H9 (cell line): ENCODE results near the gene ARPC4. TPM values are rescaled to one million over a fixed set of nuclear protein-coding genes. Genes with fewer than 3 reads are reported as not detected.

ENCODE experiments used
- DNase-seq: peaks from one replicate; pipeline ENCODE4 v3.0.0-alpha.2; 2017
- H2AFZ ChIP-seq: one replicate; pipeline ENCODE4 v1.6.1; 2013; ENCODE audit warnings: mild to moderate bottlenecking, low read length, control low read depth, moderate library complexity
- H2AK5ac ChIP-seq: 2 replicates; pipeline ENCODE4 v1.6.1; 2013; ENCODE audit warnings: low read length, control low read depth, mixed read lengths; ENCODE audit not compliant: insufficient read length
- H2BK120ac ChIP-seq: one replicate; pipeline ENCODE4 v1.6.1; 2013; ENCODE audit warnings: low read depth, mild to moderate bottlenecking, low read length, control low read depth, inconsistent platforms; ENCODE audit not compliant: poor library complexity, severe bottlenecking
- H2BK12ac ChIP-seq: 2 replicates; pipeline ENCODE4 v1.6.1; 2013; ENCODE audit warnings: low read length, control low read depth, mixed read lengths, low read depth; ENCODE audit not compliant: insufficient read length
- H2BK15ac ChIP-seq: 2 replicates; pipeline ENCODE4 v1.6.1; 2013; ENCODE audit warnings: low read depth, low read length, control low read depth
- H2BK20ac ChIP-seq: one replicate; pipeline ENCODE4 v1.6.1; 2013; ENCODE audit warnings: low read depth, mild to moderate bottlenecking, low read length, control low read depth, inconsistent platforms; ENCODE audit not compliant: poor library complexity, severe bottlenecking
- H2BK5ac ChIP-seq: 2 replicates; pipeline ENCODE4 v1.6.1; 2013; ENCODE audit warnings: low read length, control low read depth, mixed read lengths; ENCODE audit not compliant: insufficient read length
- H3K14ac ChIP-seq: 2 replicates; pipeline ENCODE4 v1.6.1; 2013; ENCODE audit warnings: low read length, control low read depth; ENCODE audit not compliant: insufficient read depth
- H3K18ac ChIP-seq: 2 replicates; pipeline ENCODE4 v1.6.1; 2013; ENCODE audit warnings: low read depth, mild to moderate bottlenecking, mixed read lengths, low read length, control low read depth; ENCODE audit not compliant: insufficient read length
- H3K23ac ChIP-seq: 2 replicates; pipeline ENCODE4 v1.6.1; 2013; ENCODE audit warnings: low read length, control low read depth, mixed read lengths, low read depth; ENCODE audit not compliant: insufficient read length
- H3K23me2 ChIP-seq: 2 replicates; pipeline ENCODE4 v1.6.1; 2013; ENCODE audit warnings: low read depth, mild to moderate bottlenecking, mixed read lengths, low read length, control low read depth; ENCODE audit not compliant: insufficient read length, poor library complexity, severe bottlenecking
- H3K27ac ChIP-seq: 2 replicates; pipeline ENCODE4 v1.5.1; 2013; ENCODE audit warnings: low read length, control low read depth, mixed read lengths, low read depth; ENCODE audit not compliant: insufficient read length
- H3K27me3 ChIP-seq: 2 replicates; pipeline ENCODE4 v1.6.1; 2013; ENCODE audit warnings: low read length, control low read depth, inconsistent platforms; ENCODE audit not compliant: insufficient read depth
- H3K4ac ChIP-seq: 2 replicates; pipeline ENCODE4 v1.6.1; 2013; ENCODE audit warnings: low read depth, mild to moderate bottlenecking, control low read depth, inconsistent platforms, low read length, moderate library complexity
- H3K4me1 ChIP-seq: 2 replicates; pipeline ENCODE4 v1.6.1; 2013; ENCODE audit warnings: low read length, control low read depth, inconsistent platforms; ENCODE audit not compliant: insufficient read depth
- H3K4me2 ChIP-seq: 2 replicates; pipeline ENCODE4 v1.6.1; 2013; ENCODE audit warnings: low read length, control low read depth, mixed read lengths; ENCODE audit not compliant: insufficient read length, insufficient read depth
- H3K56ac ChIP-seq: 2 replicates; pipeline ENCODE4 v1.6.1; 2013; ENCODE audit warnings: low read depth, mild to moderate bottlenecking, mixed read lengths, low read length, control low read depth; ENCODE audit not compliant: insufficient read length
- H3K79me1 ChIP-seq: 2 replicates; pipeline ENCODE4 v1.6.1; 2013; ENCODE audit warnings: low read depth, mild to moderate bottlenecking, moderate library complexity, low read length, control low read depth, inconsistent platforms; ENCODE audit not compliant: insufficient read depth, poor library complexity, severe bottlenecking
- H3K79me2 ChIP-seq: 2 replicates; pipeline ENCODE4 v1.6.1; 2013; ENCODE audit warnings: low read length, control low read depth, inconsistent platforms; ENCODE audit not compliant: insufficient read depth
- H3K9ac ChIP-seq: 2 replicates; pipeline ENCODE4 v1.6.1; 2013; ENCODE audit warnings: low read length, control low read depth, mixed read lengths; ENCODE audit not compliant: insufficient read length; ENCODE audit errors: extremely low read depth
- H3K9me3 ChIP-seq: one replicate; pipeline ENCODE4 v1.6.1; 2013; ENCODE audit warnings: low read depth, low read length, inconsistent platforms; ENCODE audit not compliant: control insufficient read depth
- H3T11ph ChIP-seq: one replicate; pipeline ENCODE4 v1.6.1; 2013; ENCODE audit warnings: mild to moderate bottlenecking, low read length, control low read depth, inconsistent platforms
- H4K20me1 ChIP-seq: one replicate; pipeline ENCODE4 v1.6.1; 2013; ENCODE audit not compliant: control insufficient read depth, insufficient read length, insufficient read depth
- H4K5ac ChIP-seq: 2 replicates; pipeline ENCODE4 v1.6.1; 2013; ENCODE audit warnings: low read depth, mild to moderate bottlenecking, mixed read lengths, low read length, control low read depth; ENCODE audit not compliant: insufficient read length
- H4K8ac ChIP-seq: replicated peaks from 2 replicates; pipeline ENCODE4 v1.6.1; 2013; ENCODE audit warnings: low read length, control low read depth, mixed read lengths, low read depth; ENCODE audit not compliant: insufficient read length
- H4K91ac ChIP-seq: 2 replicates; pipeline ENCODE4 v1.6.1; 2013; ENCODE audit warnings: low read depth, mild to moderate bottlenecking, moderate library complexity, mixed read lengths, low read length, control low read depth; ENCODE audit not compliant: insufficient read length
- H3K27ac Mint-ChIP-seq, 3 experiments: 2 replicates in 2 of 3; 3 replicates in 1 of 3; pipeline ENCODE4 v1.8.0; 2020 to 2021; ENCODE audit warnings: mixed read lengths in 3 of 3, mild to moderate bottlenecking in 1 of 3, moderate library complexity in 1 of 3
- H3K27me3 Mint-ChIP-seq: 2 replicates; pipeline ENCODE4 v1.8.0; 2021; ENCODE audit warnings: low read depth, mild to moderate bottlenecking, moderate library complexity, mixed read lengths
- H3K36me3 Mint-ChIP-seq, 3 experiments: 2 replicates in 2 of 3; 3 replicates in 1 of 3; pipeline ENCODE4 v1.8.0; 2020 to 2021; ENCODE audit warnings: low read depth in 3 of 3, mixed read lengths in 3 of 3; ENCODE audit not compliant: insufficient read depth in 1 of 3
- H3K4me1 Mint-ChIP-seq, 2 experiments: 2 replicates each; pipeline ENCODE4 v1.8.0; 2020; ENCODE audit warnings: mixed read lengths in 2 of 2
- H3K4me3 Mint-ChIP-seq, 2 experiments: 2 replicates in 1 of 2; 3 replicates in 1 of 2; pipeline ENCODE4 v1.8.0; 2020 to 2021; ENCODE audit warnings: mild to moderate bottlenecking in 2 of 2, mixed read lengths in 2 of 2, moderate library complexity in 1 of 2
- H3K9me3 Mint-ChIP-seq, 2 experiments: 2 replicates in 1 of 2; 3 replicates in 1 of 2; pipeline ENCODE4 v1.8.0; 2020; ENCODE audit warnings: mild to moderate bottlenecking in 2 of 2, mixed read lengths in 2 of 2, moderate library complexity in 1 of 2
- WGBS: extraction: QIAGEN DNeasy Blood & Tissue Kit; methylation state at CpG from one replicate; pipeline ENCODE4 v1.1.7; 2013; ENCODE audit warnings: missing lambda C conversion rate, low lambda C conversion rate, mixed read lengths; ENCODE audit not compliant: insufficient read length; ENCODE audit errors: extremely low coverage; 5-methylcytosine and 5-hydroxymethylcytosine counted together
- total RNA-seq: library from RNA; stranded (reverse); gene quantifications from 2 replicates; pipeline ENCODE4 v1.2.1, GENCODE V29; 2021
- TF ChIP-seq, protein P1 (sequence below): fragments of 200-600 bp; sonication (generic); conservative IDR thresholded peaks from 3 replicates; pipeline ENCODE4 v1.8.0; 2021; ENCODE audit warnings: antibody characterized with exemption, mild to moderate bottlenecking

The ARPC4 gene
- total RNA-seq, 1 experiment from 2014 or later, result 161 TPM

DNA sequence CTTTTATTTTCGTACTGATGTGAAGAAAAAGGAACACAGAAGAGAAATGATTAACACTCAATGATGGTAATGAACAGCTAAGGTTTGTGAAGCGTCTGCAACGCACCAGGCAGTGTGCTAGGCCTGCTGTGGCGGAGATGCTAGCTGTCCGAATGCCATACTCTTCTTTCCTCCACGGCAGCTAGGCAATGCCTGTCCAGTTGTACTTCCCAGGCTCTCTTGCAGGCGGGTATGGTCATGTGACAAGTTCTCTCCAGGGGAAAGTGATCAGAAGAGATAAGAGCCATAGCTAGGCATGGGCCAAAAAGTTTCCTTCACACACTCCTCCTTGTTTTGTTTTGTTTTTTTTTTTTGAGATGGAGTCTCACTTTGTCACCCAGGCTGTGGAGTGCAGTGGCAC lies 7.3 kb upstream of the ARPC4 start:
- Histone ChIP-seq H2BK12ac (no peak overlapping the region), H3K18ac (no peak overlapping the region), H3K23me2 (no peaks in the 10 kb centered on the region), H4K91ac (no peak overlapping the region), H3K9me3 (no peaks in the 10 kb centered on the region), H3K4me2 (no peak overlapping the region), H3T11ph (no peak overlapping the region), H3K23ac (no peak overlapping the region), H4K5ac (no peak overlapping the region), H3K9ac (no peak overlapping the region), H2AK5ac (no peak overlapping the region), H2BK15ac (no peak overlapping the region), H4K8ac (no peak overlapping the region), H3K27ac (no peak overlapping the region), H3K4ac (no peak overlapping the region), H4K20me1 (no peaks in the 10 kb centered on the region), H2BK20ac (no peak overlapping the region), H3K14ac (no peak overlapping the region), H3K27me3 (no peaks in the 10 kb centered on the region), H2BK5ac (no peak overlapping the region), H3K56ac (no peak overlapping the region), H3K79me1 (no peaks in the 10 kb centered on the region), H3K79me2 (no peaks in the 10 kb centered on the region), H2AFZ (no peak overlapping the region), H2BK120ac (no peak overlapping the region), H3K4me1 (no peaks in the 10 kb centered on the region)
- H3K27me3 Mint-ChIP-seq, result no peaks in the 10 kb centered on the region
- TF ChIP-seq, protein P1, sequence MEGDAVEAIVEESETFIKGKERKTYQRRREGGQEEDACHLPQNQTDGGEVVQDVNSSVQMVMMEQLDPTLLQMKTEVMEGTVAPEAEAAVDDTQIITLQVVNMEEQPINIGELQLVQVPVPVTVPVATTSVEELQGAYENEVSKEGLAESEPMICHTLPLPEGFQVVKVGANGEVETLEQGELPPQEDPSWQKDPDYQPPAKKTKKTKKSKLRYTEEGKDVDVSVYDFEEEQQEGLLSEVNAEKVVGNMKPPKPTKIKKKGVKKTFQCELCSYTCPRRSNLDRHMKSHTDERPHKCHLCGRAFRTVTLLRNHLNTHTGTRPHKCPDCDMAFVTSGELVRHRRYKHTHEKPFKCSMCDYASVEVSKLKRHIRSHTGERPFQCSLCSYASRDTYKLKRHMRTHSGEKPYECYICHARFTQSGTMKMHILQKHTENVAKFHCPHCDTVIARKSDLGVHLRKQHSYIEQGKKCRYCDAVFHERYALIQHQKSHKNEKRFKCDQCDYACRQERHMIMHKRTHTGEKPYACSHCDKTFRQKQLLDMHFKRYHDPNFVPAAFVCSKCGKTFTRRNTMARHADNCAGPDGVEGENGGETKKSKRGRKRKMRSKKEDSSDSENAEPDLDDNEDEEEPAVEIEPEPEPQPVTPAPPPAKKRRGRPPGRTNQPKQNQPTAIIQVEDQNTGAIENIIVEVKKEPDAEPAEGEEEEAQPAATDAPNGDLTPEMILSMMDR, result no peak
- DNase-seq, result no peak
- H3K27ac Mint-ChIP-seq, result no peak overlapping the region; a peak in 1 of 7 replicates
- H3K4me3 Mint-ChIP-seq, result no peak overlapping the region
- peaks cover 30 to 84% (median 82%) of the 10 kb centered on the region in 3 experiments; a peak in 6 of 7 replicates for H3K36me3 Mint-ChIP-seq
- no peaks in the 10 kb centered on the region for H3K4me1 Mint-ChIP-seq
- no CpG with 5 or more reads among the region's 7 CpGs for WGBS
- H3K9me3 Mint-ChIP-seq, result no peaks in the 10 kb centered on the region
